Measurements from ENCODE around the gene SAP30L.

- TF ChIP-seq ZNF512 (CRISPR knock-in tag; IDR thresholded peaks at IDR 0.05) (no peak), ISX (CRISPR knock-in tag; conservative IDR thresholded peaks at IDR 0.05) (no peak), MYC (CRISPR knock-in tag; IDR thresholded peaks at IDR 0.05; ENCODE audit: borderline replicate concordance) (no peak), POLR2A (IDR thresholded peaks at IDR 0.05; ENCODE audit: insufficient read depth in 1 of 2, low read depth in 2 of 2, low read length in 2 of 2) (no peak), CTCF (CRISPR knock-in tag; IDR thresholded peaks at IDR 0.05) (no peak), RNF2 (conservative IDR thresholded peaks at IDR 0.05; ENCODE audit: low read depth) (no peak), ZNF615 (CRISPR knock-in tag; IDR thresholded peaks at IDR 0.05; ENCODE audit: borderline replicate concordance) (no peak), CENPX (CRISPR knock-in tag; IDR thresholded peaks at IDR 0.05) (no peak)
Measured at GRCh38 chr5:154449786-154450185, 4.0 kb downstream of the SAP30L start.
